ENCODE measurements around the gene PHOX2B.
"Not testable (repeated sequence)": the region's sequence is repeated elsewhere in the genome, so short reads cannot be mapped to it uniquely, and the experiment has no call there.

PHOX2B gene

DNA sequence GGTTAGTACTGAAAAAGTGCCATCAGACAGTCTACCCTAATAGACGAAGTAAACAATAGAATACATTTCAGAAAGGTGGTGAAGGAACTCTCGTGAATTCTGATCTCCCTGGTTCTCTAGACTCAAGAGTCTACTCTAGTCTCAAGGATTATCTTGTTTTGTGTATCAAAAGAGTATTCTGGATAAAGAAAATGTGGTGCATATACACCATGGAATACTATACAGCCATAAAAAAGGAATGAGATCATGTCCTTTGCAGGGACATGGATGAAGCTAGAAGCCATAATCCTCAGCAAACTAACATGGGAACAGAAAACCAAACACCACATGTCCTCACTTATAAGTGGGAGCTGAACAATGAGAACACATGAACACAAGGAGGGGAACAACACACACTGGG, 36.9 kb downstream of the PHOX2B start:
- not testable (repeated sequence) for DNase-seq (ENCODE audit: low read depth)

DNA sequence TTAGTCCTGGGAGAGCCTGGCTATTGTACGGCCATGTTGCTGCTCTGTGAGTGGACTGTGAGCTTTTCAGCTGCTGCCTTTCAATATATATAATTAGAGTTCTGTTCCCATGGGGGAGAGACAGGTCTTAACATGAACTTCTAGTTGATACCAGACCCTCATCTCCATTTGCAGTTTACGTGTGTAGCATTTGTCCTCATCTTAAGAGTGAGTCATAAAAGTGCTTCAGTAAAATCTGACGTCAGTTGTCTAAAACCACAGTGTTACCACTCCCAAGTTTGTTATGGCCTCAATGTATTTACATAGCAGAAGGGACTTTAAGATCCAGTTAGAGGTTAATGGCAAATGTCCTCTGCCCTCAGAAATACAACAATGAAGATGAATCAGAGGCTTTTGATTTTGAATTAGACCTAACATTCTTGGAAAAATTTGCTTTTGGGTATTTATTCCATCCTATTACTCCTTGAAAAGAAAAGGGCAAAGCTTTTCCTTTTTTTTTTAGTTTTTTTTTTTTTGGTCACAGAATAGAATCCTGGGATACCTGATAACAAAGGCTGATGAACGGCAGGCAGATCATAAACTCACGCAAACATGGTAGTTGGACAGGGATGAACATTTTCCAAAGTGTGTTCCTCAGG, 38.6 kb downstream of the PHOX2B start:
- peak; percentile 90 for DNase-seq (ENCODE audit: low read depth)

GRCh38 chr4:41703785-41704184, 44.7 kb downstream of the PHOX2B start:
- no peak for DNase-seq (ENCODE audit: low read depth)

DNA sequence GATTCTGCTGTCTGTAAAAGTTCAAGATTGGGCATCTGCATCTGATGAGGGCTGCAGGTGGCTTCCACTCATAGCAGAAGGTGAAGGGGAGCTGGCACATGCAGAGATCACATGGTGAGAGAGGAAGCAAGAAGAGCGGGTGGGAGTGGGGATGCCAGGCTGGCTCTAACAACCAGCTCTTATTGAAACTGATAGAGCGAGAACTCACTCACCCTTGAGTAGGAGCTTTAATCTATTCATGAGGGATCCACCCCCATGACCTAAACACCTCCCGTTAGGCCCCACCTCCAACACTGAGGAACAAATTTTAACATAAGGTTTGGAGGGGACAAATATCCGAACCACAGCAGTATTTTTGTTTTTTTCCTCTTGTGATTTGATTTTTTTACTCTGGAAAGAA, 45.8 kb downstream of the PHOX2B start:
- DNase-seq (ENCODE audit: low read depth), result no peak

DNA sequence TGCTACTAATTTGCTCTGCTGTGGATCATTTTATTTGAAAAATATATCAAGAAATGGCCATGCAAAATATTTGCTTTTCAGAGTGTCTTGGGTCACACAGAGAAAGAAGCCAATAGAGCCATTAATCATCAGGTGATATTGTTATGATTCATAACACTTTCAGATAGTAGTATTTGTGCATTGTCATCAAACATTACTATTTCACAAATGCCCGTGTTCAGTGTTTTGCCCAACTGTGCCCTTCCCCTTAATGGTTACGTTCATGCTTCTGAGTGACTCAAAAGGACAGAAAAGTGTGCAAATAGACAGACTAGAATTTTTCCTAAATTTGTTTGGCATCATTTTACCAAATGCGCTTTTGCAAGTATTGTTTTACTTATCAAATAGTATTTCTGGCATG, 46.5 kb downstream of the PHOX2B start:
- no peak for DNase-seq (ENCODE audit: low read depth)

- no peak for DNase-seq (ENCODE audit: low read depth)
These were observed 51.8 kb downstream of the PHOX2B start for GRCh38 chr4:41696763-41697162.

GRCh38 chr4:41696131-41696530, 52.4 kb downstream of the PHOX2B start:
- no peak for DNase-seq (ENCODE audit: low read depth)
